Measurements from ENCODE around the gene TMX1.

The TMX1 gene

GRCh38 chr14:51251486-51251885 is 11.4 kb downstream of the TMX1 start:
- peaks cover 8% of the 10 kb centered on the region for H3K4me1 ChIP-seq (ENCODE audit: insufficient read depth, low read length, poor library complexity, severe bottlenecking)
- no peaks in the 10 kb centered on the region for H3K9me3 ChIP-seq (ENCODE audit: insufficient read depth, low read depth, low read length)
- no peaks in the 10 kb centered on the region for H3K27me3 ChIP-seq (ENCODE audit: insufficient read depth, low read length, poor library complexity, severe bottlenecking)
- no peak overlapping the region for H3K4me2 ChIP-seq (ENCODE audit: low read depth, low read length, poor library complexity, severe bottlenecking)
- TF ChIP-seq CTCF (conservative IDR thresholded peaks at IDR 0.05; ENCODE audit: low read length) (no peak), EZH2phosphoT487 (IDR thresholded peaks at IDR 0.05; ENCODE audit: borderline replicate concordance) (no peak)
- no peak overlapping the region for H3K9ac ChIP-seq (ENCODE audit: low read depth, low read length, poor library complexity, severe bottlenecking)
- no peaks in the 10 kb centered on the region for H3F3A ChIP-seq (ENCODE audit: low read depth)
- H3K9me2 ChIP-seq (replicated peaks; ENCODE audit: low read depth, low read length), result no peaks in the 10 kb centered on the region
- peaks cover 89% of the 10 kb centered on the region for H3K36me3 ChIP-seq (ENCODE audit: insufficient read depth, low read length)
- peaks cover 14% of the 10 kb centered on the region for H4K20me1 ChIP-seq (ENCODE audit: insufficient read depth, low read length, poor library complexity, severe bottlenecking)
- no peak overlapping the region for H3K4me3 ChIP-seq (ENCODE audit: low read length, poor library complexity, severe bottlenecking)
- peaks cover 5% of the 10 kb centered on the region; the same call in 1 of the 2 replicates for H3K79me2 ChIP-seq (ENCODE audit: insufficient read depth, low read length)
- H2AFZ ChIP-seq (ENCODE audit: low read length), result no peak overlapping the region

GRCh38 chr14:51253880-51254279 is 13.8 kb downstream of the TMX1 start:
- no peaks in the 10 kb centered on the region for H3F3A ChIP-seq (ENCODE audit: low read depth)
- no peak overlapping the region for H3K9ac ChIP-seq (ENCODE audit: low read depth, low read length, poor library complexity, severe bottlenecking)
- no peak overlapping the region for H2AFZ ChIP-seq (ENCODE audit: low read length)
- TF ChIP-seq CTCF (conservative IDR thresholded peaks at IDR 0.05; ENCODE audit: low read length) (no peak), EZH2phosphoT487 (IDR thresholded peaks at IDR 0.05; ENCODE audit: borderline replicate concordance) (no peak)
- H3K36me3 ChIP-seq (ENCODE audit: insufficient read depth, low read length), result peaks cover 77% of the 10 kb centered on the region
- H3K4me2 ChIP-seq (ENCODE audit: low read depth, low read length, poor library complexity, severe bottlenecking), result no peak overlapping the region
- no peaks in the 10 kb centered on the region for H4K20me1 ChIP-seq (ENCODE audit: insufficient read depth, low read length, poor library complexity, severe bottlenecking)
- no peak overlapping the region for H3K4me3 ChIP-seq (ENCODE audit: low read length, poor library complexity, severe bottlenecking)
- no peaks in the 10 kb centered on the region for H3K27me3 ChIP-seq (ENCODE audit: insufficient read depth, low read length, poor library complexity, severe bottlenecking)
- no peaks in the 10 kb centered on the region; the same call in 1 of the 2 replicates for H3K79me2 ChIP-seq (ENCODE audit: insufficient read depth, low read length)
- no peaks in the 10 kb centered on the region for H3K9me3 ChIP-seq (ENCODE audit: insufficient read depth, low read depth, low read length)
- H3K9me2 ChIP-seq (replicated peaks; ENCODE audit: low read depth, low read length), result no peaks in the 10 kb centered on the region
- no peaks in the 10 kb centered on the region for H3K4me1 ChIP-seq (ENCODE audit: insufficient read depth, low read length, poor library complexity, severe bottlenecking)

GRCh38 chr14:51258280-51258679 is 18.2 kb downstream of the TMX1 start:
- no peak for TF ChIP-seq CTCF (conservative IDR thresholded peaks at IDR 0.05; ENCODE audit: low read length)
- TF ChIP-seq EZH2phosphoT487 (IDR thresholded peaks at IDR 0.05; ENCODE audit: borderline replicate concordance), result no peak
- no peaks in the 10 kb centered on the region for H3K79me2 ChIP-seq (ENCODE audit: insufficient read depth, low read length)

More at GRCh38 chr14:51258280-51258679, 18.2 kb downstream of the TMX1 start:
- Histone ChIP-seq H3F3A (ENCODE audit: low read depth) (no peaks in the 10 kb centered on the region), H3K36me3 (ENCODE audit: insufficient read depth, low read length) (peaks cover 35% of the 10 kb centered on the region), H2AFZ (ENCODE audit: low read length) (no peak overlapping the region), H3K9ac (ENCODE audit: low read depth, low read length, poor library complexity, severe bottlenecking) (no peak overlapping the region), H3K4me2 (ENCODE audit: low read depth, low read length, poor library complexity, severe bottlenecking) (no peak overlapping the region), H3K4me1 (ENCODE audit: insufficient read depth, low read length, poor library complexity, severe bottlenecking) (peaks cover 3% of the 10 kb centered on the region), H3K9me3 (ENCODE audit: insufficient read depth, low read depth, low read length) (no peaks in the 10 kb centered on the region), H3K9me2 (replicated peaks; ENCODE audit: low read depth, low read length) (no peaks in the 10 kb centered on the region), H3K4me3 (ENCODE audit: low read length, poor library complexity, severe bottlenecking) (no peak overlapping the region), H3K27me3 (ENCODE audit: insufficient read depth, low read length, poor library complexity, severe bottlenecking) (no peaks in the 10 kb centered on the region), H4K20me1 (ENCODE audit: insufficient read depth, low read length, poor library complexity, severe bottlenecking) (peaks cover 3% of the 10 kb centered on the region)
